Measurements from ENCODE around the gene TBCCD1. TPM values are rescaled to one million over a fixed set of nuclear protein-coding genes. Genes with fewer than 3 reads are reported as not detected.

TBCCD1 gene
- 7.1 TPM for total RNA-seq
- long read RNA-seq, transcript TBCCD1-201 (8 exons, 2,441 nt) = major isoform, 22 of 27 reads
- long read RNA-seq, partial matches to known transcripts = 2 of 27 reads
- long read RNA-seq, other reads (novel, unspliced or antisense) = 3 of 27 reads

GRCh38 chr3:186567072-186567921 is at the start of gene TBCCD1:
Gene TBCCD1 (minus strand): TSS chr3:186567339. CDS start chr3:186564329, 3,010 bp downstream.
- intact Hi-C loops (cut with micrococcal nuclease) = no loop called here
- DNase-seq = peak; percentile 95
- ATAC-seq = peak; percentile 84

GRCh38 chr3:186616299-186616617 is 49.1 kb upstream of the TBCCD1 start:
- no peak for DNase-seq
- ATAC-seq = no peak
- intact Hi-C loops (cut with micrococcal nuclease) = loop anchor here (5.0 to 10.0 kb wide), 2 partner anchors 136 to 209 kb away; no protein-coding TSS in a partner anchor

GRCh38 chr3:186614597-186615483 is 47.7 kb upstream of the TBCCD1 start:
- intact Hi-C loops (cut with micrococcal nuclease) = loop anchor here (5.0 to 10.0 kb wide), 2 partner anchors 137 to 210 kb away; no protein-coding TSS in a partner anchor
- peak; percentile 75 for DNase-seq

GRCh38 chr3:186614266-186614596 is 47.1 kb upstream of the TBCCD1 start:
- no peak for DNase-seq
- no peak for ATAC-seq
- intact Hi-C loops (cut with micrococcal nuclease) = loop anchor here (10.0 kb wide), 1 partner anchor 211 kb away; no protein-coding TSS in a partner anchor

More at GRCh38 chr3:186614597-186615483, 47.7 kb upstream of the TBCCD1 start:
- ATAC-seq = peak; percentile 77

GRCh38 chr3:186613637-186614265 is 46.6 kb upstream of the TBCCD1 start:
- intact Hi-C loops (cut with micrococcal nuclease) = loop anchor here (10.0 kb wide), 1 partner anchor 211 kb away; no protein-coding TSS in a partner anchor
- no peak for ATAC-seq

GRCh38 chr3:186612721-186613636 is 45.8 kb upstream of the TBCCD1 start, which contains the start of gene AHSG:
Gene AHSG (plus strand): TSS chr3:186613060. CDS start chr3:186613142, 82 bp downstream.
- DNase-seq = no peak
- intact Hi-C loops (cut with micrococcal nuclease) = loop anchor here (10.0 kb wide), 1 partner anchor 212 kb away; no protein-coding TSS in a partner anchor
- no peak for ATAC-seq

More at GRCh38 chr3:186613637-186614265, 46.6 kb upstream of the TBCCD1 start:
- no peak for DNase-seq

GRCh38 chr3:186612065-186612464 is 44.9 kb upstream of the TBCCD1 start:
- DNase-seq (no peak), ATAC-seq (no peak)
- intact Hi-C loops (cut with micrococcal nuclease) = loop anchor here (10.0 kb wide), 1 partner anchor 213 kb away; no protein-coding TSS in a partner anchor

GRCh38 chr3:186609247-186609868 is 42.2 kb upstream of the TBCCD1 start:
- peak; percentile 63 for ATAC-seq
- DNase-seq = no peak
- intact Hi-C loops (cut with micrococcal nuclease) = no loop called here

GRCh38 chr3:186608624-186609215 is 41.6 kb upstream of the TBCCD1 start:
- ATAC-seq (no peak), DNase-seq (no peak)
- intact Hi-C loops (cut with micrococcal nuclease) = no loop called here

GRCh38 chr3:186605561-186606545 is 38.7 kb upstream of the TBCCD1 start:
- intact Hi-C loops (cut with micrococcal nuclease) = no loop called here
- ATAC-seq = no peak

GRCh38 chr3:186605078-186605477 is 37.9 kb upstream of the TBCCD1 start:
- DNase-seq (no peak), ATAC-seq (no peak)
- intact Hi-C loops (cut with micrococcal nuclease) = no loop called here

More at GRCh38 chr3:186605561-186606545, 38.7 kb upstream of the TBCCD1 start:
- DNase-seq = no peak

GRCh38 chr3:186603159-186603558 is 36.0 kb upstream of the TBCCD1 start:
- intact Hi-C loops (cut with micrococcal nuclease) = no loop called here
- no peak for DNase-seq
- ATAC-seq = no peak

- ATAC-seq = no peak
- intact Hi-C loops (cut with micrococcal nuclease) = no loop called here
- DNase-seq = no peak
Observed at GRCh38 chr3:186600896-186601295, 33.8 kb upstream of the TBCCD1 start.

GRCh38 chr3:186599785-186600166 is 32.6 kb upstream of the TBCCD1 start:
- no peak for ATAC-seq
- DNase-seq = no peak
- intact Hi-C loops (cut with micrococcal nuclease) = no loop called here

- DNase-seq (no peak), ATAC-seq (no peak)
- intact Hi-C loops (cut with micrococcal nuclease) = no loop called here
Observed at GRCh38 chr3:186599142-186599784, 32.1 kb upstream of the TBCCD1 start.

GRCh38 chr3:186598794-186599141 is 31.6 kb upstream of the TBCCD1 start:
- intact Hi-C loops (cut with micrococcal nuclease) = no loop called here
- ATAC-seq (peak; percentile 21), DNase-seq (no peak)

All from left ventricle myocardium superior (tissue), 1 donor.